Measurements from ENCODE around the gene RCVRN. TPM values are rescaled to one million over a fixed set of nuclear protein-coding genes. Genes with fewer than 3 reads are reported as not detected.

RCVRN gene
- total and polyA plus RNA-seq, 2 of the 4 experiments (the other 2 are of a cell fraction), result not detected

DNA sequence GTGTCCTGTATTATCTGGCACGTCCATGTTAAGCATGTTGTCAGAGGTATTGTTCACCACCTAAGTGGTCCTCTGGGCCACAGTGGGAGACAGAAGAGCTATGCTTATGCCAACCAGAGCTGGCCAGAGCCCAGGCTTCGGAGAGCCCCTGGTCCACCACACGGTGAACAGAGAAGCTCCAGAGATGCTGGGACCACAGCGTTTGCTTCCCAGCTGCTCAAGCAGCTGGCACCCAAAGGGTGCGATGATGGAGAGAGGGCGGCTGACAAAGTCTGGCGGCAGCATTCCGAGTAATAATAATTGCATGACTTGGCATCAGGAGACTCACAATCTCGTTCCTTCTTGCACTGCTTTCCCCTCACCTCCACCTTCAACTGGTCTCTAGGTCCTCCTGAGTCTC, 35.8 kb upstream of the RCVRN start:
- peaks cover 11% of the 10 kb centered on the region; the same call in 1 of the 2 replicates for H3K36me3 ChIP-seq (ENCODE audit: control insufficient read depth, insufficient read depth, low read length)
- H3K14ac ChIP-seq (replicated peaks; ENCODE audit: low read depth, low read length), result no peak overlapping the region
- no peaks in the 10 kb centered on the region for H4K20me1 ChIP-seq (ENCODE audit: insufficient read depth, low read length)
- H3K56ac ChIP-seq (ENCODE audit: extremely low read depth, insufficient read depth, low read length), result no peak overlapping the region
- H3K79me1 ChIP-seq (ENCODE audit: low read depth in 1 of 2, low read length in 2 of 2), result no peaks in the 10 kb centered on the region
- no peak overlapping the region for H4K8ac ChIP-seq (ENCODE audit: low read depth in 2 of 2, low read length in 2 of 2)
- H4K91ac ChIP-seq (ENCODE audit: insufficient read depth, low read depth, low read length), result no peak overlapping the region
- no peak overlapping the region for H3K9ac ChIP-seq (ENCODE audit: low read depth, low read length)
- H2BK15ac ChIP-seq (ENCODE audit: low read depth, low read length), result no peak overlapping the region
- H2AK9ac ChIP-seq (replicated peaks; ENCODE audit: low read depth, low read length, poor library complexity), result no peak overlapping the region
- intact Hi-C loops (cut with micrococcal nuclease) (no loop called here), in situ Hi-C loops (cut with MboI; ENCODE audit: low sequenced_read_pairs) (no loop called here), dilution Hi-C loops (cut with HindIII; ENCODE audit: low sequenced_read_pairs, unreplicated experiment) (no loop called here)
- no peak overlapping the region for H2BK5ac ChIP-seq (ENCODE audit: low read depth, low read length, poor library complexity, severe bottlenecking)
- ATAC-seq (ENCODE audit: low read depth) (no peak), DNase-seq (no peak)
- ChIA-PET CTCF (interaction anchor here (0.5 to 0.7 kb wide), 2 partner anchors 12 to 295 kb away, joined by 3 to 4 read pairs; no protein-coding TSS in a partner anchor), POLR2A (ENCODE audit: unreplicated experiment) (no interaction called here)
- no peak overlapping the region for H3K4ac ChIP-seq (ENCODE audit: low read depth, low read length)
- no peak overlapping the region for H2AK5ac ChIP-seq (ENCODE audit: low read depth, low read length)
- no peak overlapping the region for H2BK120ac ChIP-seq (ENCODE audit: low read depth, low read length)
- TF ChIP-seq MAFK (IDR thresholded peaks at IDR 0.05; ENCODE audit: low read depth, low read length) (no peak), CEBPB (IDR thresholded peaks at IDR 0.05; ENCODE audit: low read depth, low read length) (no peak), MAZ (IDR thresholded peaks at IDR 0.05; ENCODE audit: borderline replicate concordance, low read depth, low read length) (no peak), NFE2L2 (IDR thresholded peaks at IDR 0.05; ENCODE audit: low read depth, low read length) (no peak), POLR2A (IDR thresholded peaks at IDR 0.05; ENCODE audit: low read depth, low read length) (no peak), RFX5 (IDR thresholded peaks at IDR 0.05; ENCODE audit: low read depth, low read length) (no peak), SMC3 (IDR thresholded peaks at IDR 0.05; ENCODE audit: low read depth, low read length) (no peak), RCOR1 (IDR thresholded peaks at IDR 0.05; ENCODE audit: insufficient replicate concordance, low read length) (no peak), RAD21 (IDR thresholded peaks at IDR 0.05; ENCODE audit: low read length) (no peak), BHLHE40 (IDR thresholded peaks at IDR 0.05; ENCODE audit: low read depth, low read length) (no peak)
- TF ChIP-seq, protein P1, sequence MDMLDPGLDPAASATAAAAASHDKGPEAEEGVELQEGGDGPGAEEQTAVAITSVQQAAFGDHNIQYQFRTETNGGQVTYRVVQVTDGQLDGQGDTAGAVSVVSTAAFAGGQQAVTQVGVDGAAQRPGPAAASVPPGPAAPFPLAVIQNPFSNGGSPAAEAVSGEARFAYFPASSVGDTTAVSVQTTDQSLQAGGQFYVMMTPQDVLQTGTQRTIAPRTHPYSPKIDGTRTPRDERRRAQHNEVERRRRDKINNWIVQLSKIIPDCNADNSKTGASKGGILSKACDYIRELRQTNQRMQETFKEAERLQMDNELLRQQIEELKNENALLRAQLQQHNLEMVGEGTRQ (IDR thresholded peaks at IDR 0.05; ENCODE audit: low read depth, low read length), result no peak
- TF ChIP-seq, protein P2, sequence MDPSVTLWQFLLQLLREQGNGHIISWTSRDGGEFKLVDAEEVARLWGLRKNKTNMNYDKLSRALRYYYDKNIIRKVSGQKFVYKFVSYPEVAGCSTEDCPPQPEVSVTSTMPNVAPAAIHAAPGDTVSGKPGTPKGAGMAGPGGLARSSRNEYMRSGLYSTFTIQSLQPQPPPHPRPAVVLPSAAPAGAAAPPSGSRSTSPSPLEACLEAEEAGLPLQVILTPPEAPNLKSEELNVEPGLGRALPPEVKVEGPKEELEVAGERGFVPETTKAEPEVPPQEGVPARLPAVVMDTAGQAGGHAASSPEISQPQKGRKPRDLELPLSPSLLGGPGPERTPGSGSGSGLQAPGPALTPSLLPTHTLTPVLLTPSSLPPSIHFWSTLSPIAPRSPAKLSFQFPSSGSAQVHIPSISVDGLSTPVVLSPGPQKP (IDR thresholded peaks at IDR 0.05; ENCODE audit: borderline replicate concordance, low read depth, low read length), result no peak
- TF ChIP-seq, protein P3, sequence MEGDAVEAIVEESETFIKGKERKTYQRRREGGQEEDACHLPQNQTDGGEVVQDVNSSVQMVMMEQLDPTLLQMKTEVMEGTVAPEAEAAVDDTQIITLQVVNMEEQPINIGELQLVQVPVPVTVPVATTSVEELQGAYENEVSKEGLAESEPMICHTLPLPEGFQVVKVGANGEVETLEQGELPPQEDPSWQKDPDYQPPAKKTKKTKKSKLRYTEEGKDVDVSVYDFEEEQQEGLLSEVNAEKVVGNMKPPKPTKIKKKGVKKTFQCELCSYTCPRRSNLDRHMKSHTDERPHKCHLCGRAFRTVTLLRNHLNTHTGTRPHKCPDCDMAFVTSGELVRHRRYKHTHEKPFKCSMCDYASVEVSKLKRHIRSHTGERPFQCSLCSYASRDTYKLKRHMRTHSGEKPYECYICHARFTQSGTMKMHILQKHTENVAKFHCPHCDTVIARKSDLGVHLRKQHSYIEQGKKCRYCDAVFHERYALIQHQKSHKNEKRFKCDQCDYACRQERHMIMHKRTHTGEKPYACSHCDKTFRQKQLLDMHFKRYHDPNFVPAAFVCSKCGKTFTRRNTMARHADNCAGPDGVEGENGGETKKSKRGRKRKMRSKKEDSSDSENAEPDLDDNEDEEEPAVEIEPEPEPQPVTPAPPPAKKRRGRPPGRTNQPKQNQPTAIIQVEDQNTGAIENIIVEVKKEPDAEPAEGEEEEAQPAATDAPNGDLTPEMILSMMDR (conservative IDR thresholded peaks at IDR 0.05; ENCODE audit: low read depth, low read length), result no peak
- no peak overlapping the region for H2BK20ac ChIP-seq (ENCODE audit: low read depth, low read length)
- no peak overlapping the region for H2AFZ ChIP-seq (replicated peaks; ENCODE audit: low read length, poor library complexity)
- H3K4me1 ChIP-seq (ENCODE audit: control insufficient read depth, insufficient read depth, low read length), result no peaks in the 10 kb centered on the region; the same call in 1 of the 2 replicates
- H3K4me2 ChIP-seq (ENCODE audit: low read depth, low read length), result no peak overlapping the region
- peaks cover 6% of the 10 kb centered on the region for H3K9me3 ChIP-seq (ENCODE audit: control insufficient read depth, insufficient read depth, low read length)
- no peak overlapping the region for H3K23ac ChIP-seq (ENCODE audit: low read depth, low read length)
- H4K5ac ChIP-seq (ENCODE audit: low read depth, low read length), result no peak overlapping the region
- no peak overlapping the region for H3K27ac ChIP-seq (ENCODE audit: insufficient read depth, low read length)
- no peaks in the 10 kb centered on the region; the same call in 1 of the 2 replicates for H3K9me1 ChIP-seq (ENCODE audit: insufficient read depth, low read length)
- no peak overlapping the region for H3K4me3 ChIP-seq (ENCODE audit: insufficient read depth, low read depth, low read length)
- BruUV-seq (replicated peaks), result no TSS peak
- no peaks in the 10 kb centered on the region for H3K27me3 ChIP-seq (ENCODE audit: control insufficient read depth, insufficient read depth, low read length)
- 50% methylated on average over 1 of the region's 9 CpGs; no CpG with 5 or more reads in 1 of the 2 experiments for WGBS, 2 experiments (ENCODE audit: extremely low coverage in 2 of 2, insufficient read length in 1 of 2)
- H3K18ac ChIP-seq (ENCODE audit: low read depth, low read length), result no peak overlapping the region

Data from IMR-90 (cell line).